ENCODE results near the gene ONECUT3. TPM values are rescaled to one million over a fixed set of nuclear protein-coding genes. Genes with fewer than 3 reads are reported as not detected.

ONECUT3 gene
- total and polyA plus RNA-seq, 9 donors, result 0.01 to 0.05 (median 0.03) TPM; not detected in 3

GRCh38 chr19:1761528-1762242 lies 8.4 kb downstream of the ONECUT3 start:
- Histone ChIP-seq H3K4me1 (ENCODE audit: control insufficient read depth, insufficient read depth, low read length) (no peaks in the 10 kb centered on the region), H3K27ac (ENCODE audit: low read length) (no peak overlapping the region), H3K36me3 (ENCODE audit: control insufficient read depth, insufficient read depth, low read length) (no peaks in the 10 kb centered on the region), H3K9me3 (replicated peaks; ENCODE audit: control insufficient read depth, low read depth, low read length) (no peaks in the 10 kb centered on the region), H3K27me3 (ENCODE audit: control insufficient read depth, insufficient read depth, low read length) (peaks cover 99% of the 10 kb centered on the region), H3K4me3 (ENCODE audit: low read length) (no peak overlapping the region)
- DNase-seq, result no peak
- WGBS (ENCODE audit: insufficient coverage), result 1% methylated on average over 27 of the region's 30 CpGs

GRCh38 chr19:1762243-1763117 lies 9.2 kb downstream of the ONECUT3 start:
- WGBS (ENCODE audit: insufficient coverage), result 3% methylated on average over 46 of the region's 56 CpGs
- no peak for DNase-seq
- H3K36me3 ChIP-seq (ENCODE audit: control insufficient read depth, insufficient read depth, low read length), result no peaks in the 10 kb centered on the region
- H3K9me3 ChIP-seq (replicated peaks; ENCODE audit: control insufficient read depth, low read depth, low read length), result no peaks in the 10 kb centered on the region
- H3K27me3 ChIP-seq (ENCODE audit: control insufficient read depth, insufficient read depth, low read length), result peaks cover 99% of the 10 kb centered on the region
- no peak overlapping the region for H3K4me3 ChIP-seq (ENCODE audit: low read length)
- no peak overlapping the region for H3K27ac ChIP-seq (ENCODE audit: low read length)
- H3K4me1 ChIP-seq (ENCODE audit: control insufficient read depth, insufficient read depth, low read length), result no peaks in the 10 kb centered on the region

GRCh38 chr19:1763648-1764639 lies 10.6 kb downstream of the ONECUT3 start:
- Histone ChIP-seq H3K36me3 (ENCODE audit: control insufficient read depth, insufficient read depth, low read length) (no peaks in the 10 kb centered on the region), H3K27ac (ENCODE audit: low read length) (no peak overlapping the region), H3K4me3 (ENCODE audit: low read length) (no peak overlapping the region), H3K27me3 (ENCODE audit: control insufficient read depth, insufficient read depth, low read length) (peaks cover 99% of the 10 kb centered on the region), H3K4me1 (ENCODE audit: control insufficient read depth, insufficient read depth, low read length) (peaks cover 3% of the 10 kb centered on the region), H3K9me3 (replicated peaks; ENCODE audit: control insufficient read depth, low read depth, low read length) (no peaks in the 10 kb centered on the region)
- WGBS (ENCODE audit: insufficient coverage), result 6% methylated on average over 19 of the region's 39 CpGs
- no peak for DNase-seq

- Histone ChIP-seq H3K36me3 (ENCODE audit: control insufficient read depth, insufficient read depth, low read length) (no peaks in the 10 kb centered on the region), H3K4me3 (ENCODE audit: low read length) (no peak overlapping the region), H3K27ac (ENCODE audit: low read length) (no peak overlapping the region), H3K9me3 (replicated peaks; ENCODE audit: control insufficient read depth, low read depth, low read length) (no peaks in the 10 kb centered on the region), H3K4me1 (ENCODE audit: control insufficient read depth, insufficient read depth, low read length) (peaks cover 3% of the 10 kb centered on the region), H3K27me3 (ENCODE audit: control insufficient read depth, insufficient read depth, low read length) (peaks cover 99% of the 10 kb centered on the region)
- no peak for DNase-seq
- WGBS (ENCODE audit: insufficient coverage), result 10% methylated on average over 12 of the region's 15 CpGs
These were observed 11.4 kb downstream of the ONECUT3 start for GRCh38 chr19:1764729-1765128.

- Histone ChIP-seq H3K4me1 (ENCODE audit: control insufficient read depth, insufficient read depth, low read length) (peaks cover 3% of the 10 kb centered on the region), H3K4me3 (ENCODE audit: low read length) (no peak overlapping the region), H3K9me3 (replicated peaks; ENCODE audit: control insufficient read depth, low read depth, low read length) (no peaks in the 10 kb centered on the region), H3K36me3 (ENCODE audit: control insufficient read depth, insufficient read depth, low read length) (no peaks in the 10 kb centered on the region), H3K27me3 (ENCODE audit: control insufficient read depth, insufficient read depth, low read length) (peaks cover 98% of the 10 kb centered on the region), H3K27ac (ENCODE audit: low read length) (no peak overlapping the region)
- 9% methylated on average over 30 of the region's 33 CpGs for WGBS (ENCODE audit: insufficient coverage)
- DNase-seq, result no peak
These were observed 12.1 kb downstream of the ONECUT3 start for GRCh38 chr19:1765232-1765903.

- WGBS (ENCODE audit: insufficient coverage), result 2% methylated on average over 30 of the region's 38 CpGs
- H3K36me3 ChIP-seq (ENCODE audit: control insufficient read depth, insufficient read depth, low read length), result no peaks in the 10 kb centered on the region
These were observed 12.8 kb downstream of the ONECUT3 start for GRCh38 chr19:1765904-1766799.

GRCh38 chr19:1766800-1767352 lies 13.6 kb downstream of the ONECUT3 start:
- no peak for DNase-seq
- Histone ChIP-seq H3K4me1 (ENCODE audit: control insufficient read depth, insufficient read depth, low read length) (peaks cover 3% of the 10 kb centered on the region), H3K36me3 (ENCODE audit: control insufficient read depth, insufficient read depth, low read length) (no peaks in the 10 kb centered on the region), H3K9me3 (replicated peaks; ENCODE audit: control insufficient read depth, low read depth, low read length) (peaks cover 11% of the 10 kb centered on the region), H3K27ac (ENCODE audit: low read length) (no peak overlapping the region), H3K27me3 (ENCODE audit: control insufficient read depth, insufficient read depth, low read length) (peaks cover 92% of the 10 kb centered on the region), H3K4me3 (ENCODE audit: low read length) (no peak overlapping the region)
- 57% methylated on average over 1 of the region's 10 CpGs for WGBS (ENCODE audit: insufficient coverage)

More at GRCh38 chr19:1765904-1766799, 12.8 kb downstream of the ONECUT3 start:
- Histone ChIP-seq H3K4me1 (ENCODE audit: control insufficient read depth, insufficient read depth, low read length) (peaks cover 3% of the 10 kb centered on the region), H3K27ac (ENCODE audit: low read length) (no peak overlapping the region), H3K27me3 (ENCODE audit: control insufficient read depth, insufficient read depth, low read length) (peaks cover 94% of the 10 kb centered on the region), H3K4me3 (ENCODE audit: low read length) (no peak overlapping the region), H3K9me3 (replicated peaks; ENCODE audit: control insufficient read depth, low read depth, low read length) (peaks cover 7% of the 10 kb centered on the region)
- DNase-seq, result no peak

- 3% methylated on average over 14 of the region's 21 CpGs for WGBS (ENCODE audit: insufficient coverage)
- H3K4me3 ChIP-seq (ENCODE audit: low read length), result no peak overlapping the region
- peaks cover 11% of the 10 kb centered on the region for H3K9me3 ChIP-seq (replicated peaks; ENCODE audit: control insufficient read depth, low read depth, low read length)
- no peaks in the 10 kb centered on the region for H3K36me3 ChIP-seq (ENCODE audit: control insufficient read depth, insufficient read depth, low read length)
- no peak overlapping the region for H3K27ac ChIP-seq (ENCODE audit: low read length)
- peaks cover 3% of the 10 kb centered on the region for H3K4me1 ChIP-seq (ENCODE audit: control insufficient read depth, insufficient read depth, low read length)
- H3K27me3 ChIP-seq (ENCODE audit: control insufficient read depth, insufficient read depth, low read length), result peaks cover 90% of the 10 kb centered on the region
- DNase-seq, result peak; percentile 56
These were observed 14.2 kb downstream of the ONECUT3 start for GRCh38 chr19:1767464-1767933.
